ENCODE measurements around the gene ELMO3. TPM values are rescaled to one million over a fixed set of nuclear protein-coding genes. Genes with fewer than 3 reads are reported as not detected.

ELMO3 gene
- total RNA-seq, 1 experiment from 2014 or later, result 45.8 TPM

GRCh38 chr16:67210069-67210937 is 11.4 kb downstream of the ELMO3 start:
- intact Hi-C loops (cut with micrococcal nuclease), result no loop called here
- Histone ChIP-seq H3K4me3 (replicated peaks in 1 of 2; ENCODE audit: low read depth in 1 of 2, low read length in 2 of 2) (no peak overlapping the region), H3K9me3 (ENCODE audit: control insufficient read depth in 1 of 2, insufficient read depth in 1 of 2, low read depth in 1 of 2, low read length in 2 of 2) (no peaks in the 10 kb centered on the region), H3K4me2 (ENCODE audit: low read length) (no peak overlapping the region), H2AFZ (ENCODE audit: low read depth, low read length, poor library complexity, severe bottlenecking) (no peak overlapping the region), H3K27ac (ENCODE audit: low read depth, low read length) (no peak overlapping the region), H3K9me2 (ENCODE audit: insufficient read depth) (no peaks in the 10 kb centered on the region), H3K4me1 (ENCODE audit: control insufficient read depth in 1 of 2, insufficient read depth in 2 of 2, low read length in 2 of 2) (peaks cover 11 to 34% of the 10 kb centered on the region in 2 experiments), H3K27me3 (ENCODE audit: insufficient read depth, low read length) (no peaks in the 10 kb centered on the region), H4K20me1 (ENCODE audit: insufficient read depth) (no peaks in the 10 kb centered on the region), H3K79me2 (ENCODE audit: insufficient read depth, low read length) (no peaks in the 10 kb centered on the region), H3K9ac (ENCODE audit: low read length) (no peak overlapping the region), H3K36me3 (ENCODE audit: control insufficient read depth in 1 of 2, insufficient read depth in 2 of 2, low read length in 2 of 2) (no peaks in the 10 kb centered on the region)
- ATAC-seq (no peak), DNase-seq (ENCODE audit: low read depth, low spot score) (no peak)
- no peak for TF ChIP-seq EZH2 (IDR thresholded peaks at IDR 0.05)
- TF ChIP-seq ELF1 (IDR thresholded peaks at IDR 0.05; ENCODE audit: borderline replicate concordance, low read depth), result no peak
- no peak for TF ChIP-seq MAX (IDR thresholded peaks at IDR 0.05)
- no peak for TF ChIP-seq REST (IDR thresholded peaks at IDR 0.05; ENCODE audit: low read depth)
- TF ChIP-seq EZH2phosphoT487 (IDR thresholded peaks at IDR 0.05; ENCODE audit: borderline replicate concordance), result no peak
- TF ChIP-seq ATF3 (IDR thresholded peaks at IDR 0.05), result no peak
- TF ChIP-seq YY1 (IDR thresholded peaks at IDR 0.05; ENCODE audit: extremely low read depth, insufficient replicate concordance, low read depth, low read length), result no peak
- no peak for TF ChIP-seq SIN3A (IDR thresholded peaks at IDR 0.05; ENCODE audit: low read depth)
- TF ChIP-seq EGR1 (IDR thresholded peaks at IDR 0.05; ENCODE audit: low read depth), result no peak
- no peak for TF ChIP-seq TCF7L2 (IDR thresholded peaks at IDR 0.05; ENCODE audit: borderline replicate concordance, extremely low read depth, insufficient read depth, insufficient read length)
- TF ChIP-seq SRF (IDR thresholded peaks at IDR 0.05; ENCODE audit: low read depth), result no peak
- POLR2A ChIA-PET, result no interaction called here
- no TSS peak for BruUV-seq (replicated peaks)
- CTCF ChIA-PET, result interaction anchor here (1.4 kb wide), 1 partner anchor 12 kb away, joined by 3 read pairs; no protein-coding TSS in a partner anchor
- RAD21 ChIA-PET (ENCODE audit: low non-redundant PET in 1 of 2, low total read pairs in 2 of 2, uncharacterized antibody in 2 of 2, unreplicated experiment in 2 of 2), result no interaction called here

All from HCT116 (cell line).